ENCODE data around the gene MARCHF2. TPM values are rescaled to one million over a fixed set of nuclear protein-coding genes. Genes with fewer than 3 reads are reported as not detected.
"Not testable (repeated sequence)": the region's sequence is repeated elsewhere in the genome, so short reads cannot be mapped to it uniquely, and the experiment has no call there.

MARCHF2 gene
- total RNA-seq, 2 experiments from 2014 or later = 20.0 to 22.2 TPM

DNA sequence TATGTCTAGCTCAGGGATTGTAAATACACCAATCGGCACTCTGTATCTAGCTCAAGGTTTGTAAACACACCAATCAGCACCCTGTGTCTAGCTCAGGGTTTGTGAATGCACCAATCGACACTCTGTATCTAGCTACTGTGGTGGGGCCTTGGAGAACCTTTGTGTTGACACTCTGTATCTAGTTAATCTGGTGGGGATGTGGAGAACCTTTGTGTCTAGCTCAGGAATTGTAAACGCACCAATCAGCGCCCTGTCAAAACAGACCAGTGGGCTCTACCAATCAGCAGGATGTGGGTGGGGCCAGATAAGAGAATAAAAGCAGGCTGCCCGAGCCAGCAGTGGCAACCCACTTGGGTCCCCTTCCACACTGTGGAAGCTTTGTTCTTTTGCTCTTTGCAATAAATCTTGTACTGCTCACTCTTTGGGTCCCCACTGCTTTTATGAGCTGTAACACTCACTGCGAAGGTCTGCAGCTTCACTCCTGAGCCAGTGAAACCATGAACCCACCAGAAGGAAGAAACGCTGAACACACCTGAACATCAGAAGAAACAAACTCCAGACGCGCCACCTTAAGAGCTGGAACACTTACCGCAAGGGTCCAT, 36.6 kb upstream of the MARCHF2 start:
- H3K27me3 ChIP-seq (ENCODE audit: control insufficient read depth in 1 of 2, insufficient read depth in 2 of 2, low read length in 2 of 2); intact Hi-C loops (cut with DNase I, micrococcal nuclease); H3K4me3 ChIP-seq (ENCODE audit: low read length); H3K4me1 Mint-ChIP-seq (ENCODE audit: low read depth); H3K27me3 Mint-ChIP-seq; H3K36me3 Mint-ChIP-seq (ENCODE audit: low read depth); H3K4me3 Mint-ChIP-seq; H3K9me3 ChIP-seq (ENCODE audit: control insufficient read depth in 1 of 2, insufficient read depth in 1 of 2, low read length in 2 of 2); H3K27ac Mint-ChIP-seq; ATAC-seq (ENCODE audit: poor library complexity); H3K27ac ChIP-seq (ENCODE audit: low read depth in 1 of 2, low read length in 2 of 2); H3K36me3 ChIP-seq (ENCODE audit: insufficient read depth, low read length); H3K9me3 Mint-ChIP-seq; DNase-seq; POLR2A ChIA-PET: not testable (repeated sequence)
- CTCF ChIA-PET = interaction anchor here (0.5 kb wide), 1 partner anchor 1007 kb away, joined by 3 read pairs; no protein-coding TSS in a partner anchor
- H3K4me1 ChIP-seq (ENCODE audit: insufficient read depth, low read length) = peaks cover 11% of the 10 kb centered on the region

DNA sequence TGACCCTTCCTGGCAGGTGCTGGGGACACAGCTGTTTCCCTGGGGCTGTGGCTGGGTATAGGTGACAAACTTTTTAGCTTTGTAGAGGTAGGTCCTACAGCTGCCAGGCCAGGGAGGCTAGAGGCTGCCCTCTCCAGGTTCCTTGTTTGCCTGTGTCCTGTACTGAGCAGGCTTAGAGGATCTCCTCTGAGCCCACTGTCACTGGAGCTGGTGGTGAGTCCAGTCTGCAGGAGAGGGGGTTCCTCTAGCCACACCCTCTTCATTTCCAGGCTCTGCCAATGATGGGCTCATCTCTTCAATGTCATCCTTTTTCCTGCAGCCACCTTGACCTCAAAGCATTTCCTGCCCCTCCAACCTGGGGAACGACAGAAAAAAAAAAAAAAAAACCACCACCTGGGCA, 35.5 kb upstream of the MARCHF2 start:
- DNase-seq = no peak
- no peaks in the 10 kb centered on the region for H3K36me3 ChIP-seq (ENCODE audit: insufficient read depth, low read length)
- H3K4me3 ChIP-seq (ENCODE audit: low read length) = no peak overlapping the region
- H3K27ac ChIP-seq (ENCODE audit: low read depth in 1 of 2, low read length in 2 of 2) = no peak overlapping the region
- H3K27ac Mint-ChIP-seq = no peak overlapping the region
- peaks cover 11% of the 10 kb centered on the region for H3K4me1 ChIP-seq (ENCODE audit: insufficient read depth, low read length)
- TF ChIP-seq, protein P1, sequence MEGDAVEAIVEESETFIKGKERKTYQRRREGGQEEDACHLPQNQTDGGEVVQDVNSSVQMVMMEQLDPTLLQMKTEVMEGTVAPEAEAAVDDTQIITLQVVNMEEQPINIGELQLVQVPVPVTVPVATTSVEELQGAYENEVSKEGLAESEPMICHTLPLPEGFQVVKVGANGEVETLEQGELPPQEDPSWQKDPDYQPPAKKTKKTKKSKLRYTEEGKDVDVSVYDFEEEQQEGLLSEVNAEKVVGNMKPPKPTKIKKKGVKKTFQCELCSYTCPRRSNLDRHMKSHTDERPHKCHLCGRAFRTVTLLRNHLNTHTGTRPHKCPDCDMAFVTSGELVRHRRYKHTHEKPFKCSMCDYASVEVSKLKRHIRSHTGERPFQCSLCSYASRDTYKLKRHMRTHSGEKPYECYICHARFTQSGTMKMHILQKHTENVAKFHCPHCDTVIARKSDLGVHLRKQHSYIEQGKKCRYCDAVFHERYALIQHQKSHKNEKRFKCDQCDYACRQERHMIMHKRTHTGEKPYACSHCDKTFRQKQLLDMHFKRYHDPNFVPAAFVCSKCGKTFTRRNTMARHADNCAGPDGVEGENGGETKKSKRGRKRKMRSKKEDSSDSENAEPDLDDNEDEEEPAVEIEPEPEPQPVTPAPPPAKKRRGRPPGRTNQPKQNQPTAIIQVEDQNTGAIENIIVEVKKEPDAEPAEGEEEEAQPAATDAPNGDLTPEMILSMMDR (IDR thresholded peaks at IDR 0.05) = no peak
- no peaks in the 10 kb centered on the region for H3K36me3 Mint-ChIP-seq (ENCODE audit: low read depth)
- no peaks in the 10 kb centered on the region for H3K27me3 Mint-ChIP-seq
- H3K4me1 Mint-ChIP-seq (ENCODE audit: low read depth) = peaks cover 7% of the 10 kb centered on the region
- intact Hi-C loops (cut with DNase I, micrococcal nuclease) = no loop called here
- ChIA-PET POLR2A (no interaction called here), CTCF (interaction anchor here (1.1 kb wide), 1 partner anchor 341 kb away, joined by 3 read pairs; no protein-coding TSS in a partner anchor)
- no peak overlapping the region for H3K4me3 Mint-ChIP-seq
- no peaks in the 10 kb centered on the region for H3K27me3 ChIP-seq (ENCODE audit: control insufficient read depth in 1 of 2, insufficient read depth in 2 of 2, low read length in 2 of 2)
- no peaks in the 10 kb centered on the region for H3K9me3 ChIP-seq (ENCODE audit: control insufficient read depth in 1 of 2, insufficient read depth in 1 of 2, low read length in 2 of 2)
- ATAC-seq (ENCODE audit: poor library complexity) = no peak
- no peaks in the 10 kb centered on the region for H3K9me3 Mint-ChIP-seq

DNA sequence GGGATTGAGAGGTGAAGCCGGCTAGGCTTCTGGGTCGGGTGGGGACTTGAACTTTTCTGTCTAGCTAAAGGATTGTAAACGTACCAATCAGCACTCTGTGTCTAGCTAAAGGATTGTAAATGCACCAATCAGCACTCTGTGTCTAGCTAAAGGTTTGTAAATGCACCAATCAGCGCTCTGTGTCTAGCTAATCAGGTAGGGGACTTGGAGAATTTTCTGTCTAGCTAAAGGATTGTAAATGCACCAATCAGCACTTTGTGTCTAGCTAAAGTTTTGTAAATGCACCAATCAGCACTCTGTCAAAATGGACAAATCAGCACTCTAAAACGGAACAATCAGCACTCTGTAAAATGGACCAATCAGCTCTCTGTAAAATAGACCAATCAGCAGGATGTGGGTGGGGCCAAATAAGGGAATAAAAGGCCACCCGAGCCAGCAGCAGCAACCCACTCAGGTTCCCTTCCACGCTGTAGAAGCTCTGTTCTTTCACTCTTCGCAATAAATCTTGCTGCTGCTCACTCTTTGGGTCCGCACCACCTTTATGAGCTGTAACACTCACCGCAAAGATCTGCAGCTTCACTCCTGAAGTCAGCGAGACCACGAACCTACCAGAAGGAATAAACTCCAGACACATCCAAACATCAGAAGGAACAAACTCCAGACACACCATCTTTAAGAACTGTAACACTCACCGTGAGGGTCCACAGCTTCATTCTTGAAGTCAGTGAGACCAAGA, 33.8 kb upstream of the MARCHF2 start:
- not testable (repeated sequence) for H3K4me3 Mint-ChIP-seq

DNA sequence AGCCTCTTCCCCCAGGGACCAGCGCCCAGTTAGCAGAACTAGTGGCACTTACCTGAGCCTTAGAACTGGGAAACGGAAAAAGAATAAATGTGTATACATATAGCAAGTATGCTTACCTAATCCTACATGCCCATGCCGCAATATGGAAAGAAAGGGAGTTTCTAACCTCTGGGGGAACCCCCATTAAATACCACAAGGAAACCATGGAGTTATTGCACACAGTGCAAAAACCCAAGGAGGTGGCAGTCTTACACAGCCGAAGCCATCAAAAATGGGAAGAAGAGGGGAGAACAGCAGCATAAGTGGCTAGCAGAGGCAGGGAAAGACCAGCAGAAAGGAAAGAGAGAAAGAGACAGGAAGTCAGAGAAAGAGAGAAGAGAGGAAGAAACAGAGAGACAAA, 28.5 kb upstream of the MARCHF2 start:
- H3K9me3 Mint-ChIP-seq; H3K4me3 ChIP-seq (ENCODE audit: low read length); intact Hi-C loops (cut with DNase I, micrococcal nuclease); H3K4me1 ChIP-seq (ENCODE audit: insufficient read depth, low read length); H3K27ac ChIP-seq (ENCODE audit: low read depth in 1 of 2, low read length in 2 of 2); H3K4me1 Mint-ChIP-seq (ENCODE audit: low read depth); H3K27me3 ChIP-seq (ENCODE audit: control insufficient read depth in 1 of 2, insufficient read depth in 2 of 2, low read length in 2 of 2); H3K27me3 Mint-ChIP-seq; H3K27ac Mint-ChIP-seq; H3K4me3 Mint-ChIP-seq; ATAC-seq (ENCODE audit: poor library complexity); H3K9me3 ChIP-seq (ENCODE audit: control insufficient read depth in 1 of 2, insufficient read depth in 1 of 2, low read length in 2 of 2); DNase-seq; POLR2A ChIA-PET; H3K36me3 Mint-ChIP-seq (ENCODE audit: low read depth); H3K36me3 ChIP-seq (ENCODE audit: insufficient read depth, low read length); CTCF ChIA-PET: not testable (repeated sequence)

More for the DNA sequence above, 33.8 kb upstream of the MARCHF2 start:
- H3K9me3 ChIP-seq (ENCODE audit: control insufficient read depth in 1 of 2, insufficient read depth in 1 of 2, low read length in 2 of 2); H3K27ac Mint-ChIP-seq; intact Hi-C loops (cut with DNase I, micrococcal nuclease); H3K27me3 Mint-ChIP-seq; CTCF ChIA-PET; H3K27ac ChIP-seq (ENCODE audit: low read depth in 1 of 2, low read length in 2 of 2); POLR2A ChIA-PET; H3K4me3 ChIP-seq (ENCODE audit: low read length); ATAC-seq (ENCODE audit: poor library complexity); H3K9me3 Mint-ChIP-seq; DNase-seq; H3K4me1 Mint-ChIP-seq (ENCODE audit: low read depth); H3K36me3 ChIP-seq (ENCODE audit: insufficient read depth, low read length); H3K36me3 Mint-ChIP-seq (ENCODE audit: low read depth); H3K27me3 ChIP-seq (ENCODE audit: control insufficient read depth in 1 of 2, insufficient read depth in 2 of 2, low read length in 2 of 2): not testable (repeated sequence)
- peaks cover 11% of the 10 kb centered on the region for H3K4me1 ChIP-seq (ENCODE audit: insufficient read depth, low read length)

DNA sequence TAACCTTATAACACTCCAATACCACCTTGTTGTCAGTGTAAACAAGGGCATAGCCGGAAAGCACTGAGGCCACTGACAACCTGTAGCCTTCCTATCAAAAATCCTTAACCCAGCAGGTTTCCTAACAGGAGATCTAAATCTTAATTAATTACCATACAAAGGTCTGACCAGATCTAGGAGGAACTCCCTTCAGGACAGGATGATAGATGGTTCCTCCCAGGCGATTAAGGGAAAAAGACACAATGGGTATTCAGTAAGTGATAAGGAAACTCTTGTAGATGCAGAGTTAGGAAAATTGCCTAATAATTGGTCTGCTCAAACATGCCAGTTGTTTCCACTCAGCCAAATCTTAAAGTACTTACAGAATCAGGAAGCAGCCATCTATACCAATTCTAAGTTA, 28.0 kb upstream of the MARCHF2 start:
- POLR2A ChIA-PET; CTCF ChIA-PET; ATAC-seq (ENCODE audit: poor library complexity): not testable (repeated sequence)

DNA sequence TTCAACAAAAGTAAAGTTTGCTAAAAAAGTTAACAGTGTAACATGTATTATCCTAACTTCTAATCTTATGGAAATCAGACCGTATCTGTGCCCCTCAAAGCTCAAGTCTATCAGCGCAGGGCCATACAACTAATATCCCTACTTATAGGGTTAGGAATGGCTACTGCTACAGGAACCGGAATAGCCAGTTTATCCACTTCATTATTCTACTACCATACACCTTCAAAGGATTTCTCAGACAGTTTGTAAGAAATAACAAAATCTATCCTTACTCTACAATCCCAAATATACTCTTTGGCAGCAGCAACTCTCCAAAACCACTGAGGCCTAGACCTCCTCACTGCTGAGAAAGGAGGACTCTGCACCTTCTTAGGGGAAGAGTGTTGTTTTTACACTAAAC, 27.5 kb upstream of the MARCHF2 start:
- H3K36me3 ChIP-seq (ENCODE audit: insufficient read depth, low read length); DNase-seq; H3K4me3 ChIP-seq (ENCODE audit: low read length); ATAC-seq (ENCODE audit: poor library complexity); H3K9me3 ChIP-seq (ENCODE audit: control insufficient read depth in 1 of 2, insufficient read depth in 1 of 2, low read length in 2 of 2); H3K27me3 ChIP-seq (ENCODE audit: control insufficient read depth in 1 of 2, insufficient read depth in 2 of 2, low read length in 2 of 2); H3K4me3 Mint-ChIP-seq; H3K9me3 Mint-ChIP-seq; CTCF ChIA-PET; POLR2A ChIA-PET; H3K27ac Mint-ChIP-seq; H3K27ac ChIP-seq (ENCODE audit: low read depth in 1 of 2, low read length in 2 of 2); H3K4me1 ChIP-seq (ENCODE audit: insufficient read depth, low read length); H3K36me3 Mint-ChIP-seq (ENCODE audit: low read depth); H3K4me1 Mint-ChIP-seq (ENCODE audit: low read depth); H3K27me3 Mint-ChIP-seq: not testable (repeated sequence)
- intact Hi-C loops (cut with DNase I, micrococcal nuclease) = loop anchor here in 1 of 2 experiments (5.0 kb wide), 1 partner anchor 178 kb away; the partner anchor contains the start of gene CERS4

More for the DNA sequence above, 28.0 kb upstream of the MARCHF2 start:
- not testable (repeated sequence) for H3K4me3 Mint-ChIP-seq; H3K27ac ChIP-seq (ENCODE audit: low read depth in 1 of 2, low read length in 2 of 2); H3K27ac Mint-ChIP-seq; DNase-seq; H3K27me3 Mint-ChIP-seq; H3K27me3 ChIP-seq (ENCODE audit: control insufficient read depth in 1 of 2, insufficient read depth in 2 of 2, low read length in 2 of 2); H3K36me3 ChIP-seq (ENCODE audit: insufficient read depth, low read length); H3K4me1 ChIP-seq (ENCODE audit: insufficient read depth, low read length); H3K4me3 ChIP-seq (ENCODE audit: low read length); H3K9me3 Mint-ChIP-seq; H3K4me1 Mint-ChIP-seq (ENCODE audit: low read depth); H3K9me3 ChIP-seq (ENCODE audit: control insufficient read depth in 1 of 2, insufficient read depth in 1 of 2, low read length in 2 of 2); H3K36me3 Mint-ChIP-seq (ENCODE audit: low read depth)
- intact Hi-C loops (cut with DNase I, micrococcal nuclease) = loop anchor here in 1 of 2 experiments (5.0 kb wide), 1 partner anchor 178 kb away; the partner anchor contains the start of gene CERS4

Measured in CD4-positive, alpha-beta T cell (primary cell).